ENCODE results near the gene KIF21A. TPM values are rescaled to one million over a fixed set of nuclear protein-coding genes. Genes with fewer than 3 reads are reported as not detected.

KIF21A gene
- total RNA-seq, 1 experiment from 2014 or later = 29.1 TPM

- Histone ChIP-seq H3K36me3 (ENCODE audit: control insufficient read depth in 1 of 2, insufficient read depth in 2 of 2, low read length in 2 of 2) (peaks cover 3 to 4% of the 10 kb centered on the region in 2 experiments; a peak in 2 of 4 replicates), H3K4me2 (ENCODE audit: low read length) (no peak overlapping the region), H3K27me3 (ENCODE audit: insufficient read depth, low read length) (no peaks in the 10 kb centered on the region), H3K4me3 (replicated peaks in 1 of 2; ENCODE audit: low read depth in 1 of 2, low read length in 2 of 2) (no peak overlapping the region), H3K79me2 (ENCODE audit: insufficient read depth, low read length) (no peaks in the 10 kb centered on the region), H4K20me1 (ENCODE audit: insufficient read depth) (no peaks in the 10 kb centered on the region), H3K4me1 (ENCODE audit: control insufficient read depth in 1 of 2, insufficient read depth in 2 of 2, low read length in 2 of 2) (no peaks in the 10 kb centered on the region), H3K9me3 (ENCODE audit: control insufficient read depth in 1 of 2, insufficient read depth in 1 of 2, low read depth in 1 of 2, low read length in 2 of 2) (no peaks in the 10 kb centered on the region), H3K9me2 (ENCODE audit: insufficient read depth) (no peaks in the 10 kb centered on the region), H2AFZ (ENCODE audit: low read depth, low read length, poor library complexity, severe bottlenecking) (no peak overlapping the region), H3K9ac (ENCODE audit: low read length) (no peak overlapping the region), H3K27ac (ENCODE audit: low read depth, low read length) (no peak overlapping the region)
- intact Hi-C loops (cut with micrococcal nuclease) = no loop called here
- POLR2A ChIA-PET = no interaction called here
- CTCF ChIA-PET = interaction anchor here (1.1 kb wide), 1 partner anchor 16 kb away, joined by 4 read pairs; no protein-coding TSS in a partner anchor
- ATAC-seq (no peak), DNase-seq (ENCODE audit: low read depth, low spot score) (no peak)
- BruUV-seq (replicated peaks) = no TSS peak
- RAD21 ChIA-PET (ENCODE audit: low non-redundant PET in 1 of 2, low total read pairs in 2 of 2, uncharacterized antibody in 2 of 2, unreplicated experiment in 2 of 2) = no interaction called here
- TF ChIP-seq REST (IDR thresholded peaks at IDR 0.05; ENCODE audit: low read depth) = no peak
- no peak for TF ChIP-seq EZH2 (IDR thresholded peaks at IDR 0.05)
- no peak for TF ChIP-seq CTCF (IDR thresholded peaks at IDR 0.05 in 2 of 3, conservative IDR thresholded peaks at IDR 0.05 in 1 of 3; ENCODE audit: borderline replicate concordance in 1 of 3, insufficient read depth in 1 of 3, low read depth in 2 of 3, low read length in 2 of 3)
- TF ChIP-seq MAX (IDR thresholded peaks at IDR 0.05) = no peak
- no peak for TF ChIP-seq POLR2AphosphoS5 (IDR thresholded peaks at IDR 0.05; ENCODE audit: low read depth, low read length)
- no peak for TF ChIP-seq SP1 (IDR thresholded peaks at IDR 0.05; ENCODE audit: low read depth)
- TF ChIP-seq ELF1 (IDR thresholded peaks at IDR 0.05; ENCODE audit: borderline replicate concordance, low read depth) = no peak
- no peak for TF ChIP-seq SRF (IDR thresholded peaks at IDR 0.05; ENCODE audit: low read depth)
- TF ChIP-seq RAD21 (IDR thresholded peaks at IDR 0.05; ENCODE audit: low read depth) = no peak
- TF ChIP-seq TCF7L2 (IDR thresholded peaks at IDR 0.05; ENCODE audit: borderline replicate concordance, extremely low read depth, insufficient read depth, insufficient read length) = no peak
Measured at GRCh38 chr12:39348941-39349626, 93.8 kb downstream of the KIF21A start.

Measured in HCT116 (cell line).